ENCODE results near the gene ACOXL.

The ACOXL gene

GRCh38 chr2:111045771-111046444, 313.5 kb downstream of the ACOXL start:
- DNase-seq = no peak

- no peak for DNase-seq
Observed at GRCh38 chr2:111046670-111047069, 314.3 kb downstream of the ACOXL start.

GRCh38 chr2:111048856-111049768, 316.7 kb downstream of the ACOXL start:
- DNase-seq = no peak

GRCh38 chr2:111049792-111050640, 317.6 kb downstream of the ACOXL start:
- no peak for DNase-seq

GRCh38 chr2:111050701-111051376, 318.5 kb downstream of the ACOXL start:
- DNase-seq = no peak

- DNase-seq = no peak
Observed at GRCh38 chr2:111052621-111053020, 320.2 kb downstream of the ACOXL start.

GRCh38 chr2:111053266-111053665, 320.9 kb downstream of the ACOXL start:
- DNase-seq = no peak

- no peak for DNase-seq
Observed at GRCh38 chr2:111053825-111054515, 321.6 kb downstream of the ACOXL start.

- no peak for DNase-seq
Observed at GRCh38 chr2:111054791-111055691, 322.7 kb downstream of the ACOXL start.

GRCh38 chr2:111055735-111056134, 323.4 kb downstream of the ACOXL start:
- DNase-seq = no peak

- no peak for DNase-seq
Observed at GRCh38 chr2:111057045-111057444, 324.7 kb downstream of the ACOXL start.

- no peak for DNase-seq
Observed at GRCh38 chr2:111057721-111058120, 325.3 kb downstream of the ACOXL start.

- DNase-seq = no peak
Observed at GRCh38 chr2:111058264-111058663, 325.9 kb downstream of the ACOXL start.

- DNase-seq = peak; percentile 5
Observed at GRCh38 chr2:111061191-111061590, 328.8 kb downstream of the ACOXL start.

GRCh38 chr2:111062417-111062816, 330.0 kb downstream of the ACOXL start:
- no peak for DNase-seq

GRCh38 chr2:111066062-111066593, 333.8 kb downstream of the ACOXL start:
- peak; percentile 22 for DNase-seq

GRCh38 chr2:111068435-111069058, 336.2 kb downstream of the ACOXL start:
- no peak for DNase-seq

- peak; percentile 12 for DNase-seq
Observed at GRCh38 chr2:111069722-111070121, 337.3 kb downstream of the ACOXL start.

GRCh38 chr2:111071600-111072171, 339.3 kb downstream of the ACOXL start:
- DNase-seq = no peak

All from hematopoietic multipotent progenitor cell treated with erythropoietin and hydrocortisone succinate and interleukin-3 and kit ligand, for 6 days (in vitro differentiated cells).